Measurements from ENCODE around the gene PMEL. TPM values are rescaled to one million over a fixed set of nuclear protein-coding genes. Genes with fewer than 3 reads are reported as not detected.
"Not testable (repeated sequence)": the region's sequence is repeated elsewhere in the genome, so short reads cannot be mapped to it uniquely, and the experiment has no call there.

The PMEL gene
- total and polyA plus RNA-seq, 7 donors = 0.71 to 1.8 (median 1.3) TPM; not detected in 2

DNA sequence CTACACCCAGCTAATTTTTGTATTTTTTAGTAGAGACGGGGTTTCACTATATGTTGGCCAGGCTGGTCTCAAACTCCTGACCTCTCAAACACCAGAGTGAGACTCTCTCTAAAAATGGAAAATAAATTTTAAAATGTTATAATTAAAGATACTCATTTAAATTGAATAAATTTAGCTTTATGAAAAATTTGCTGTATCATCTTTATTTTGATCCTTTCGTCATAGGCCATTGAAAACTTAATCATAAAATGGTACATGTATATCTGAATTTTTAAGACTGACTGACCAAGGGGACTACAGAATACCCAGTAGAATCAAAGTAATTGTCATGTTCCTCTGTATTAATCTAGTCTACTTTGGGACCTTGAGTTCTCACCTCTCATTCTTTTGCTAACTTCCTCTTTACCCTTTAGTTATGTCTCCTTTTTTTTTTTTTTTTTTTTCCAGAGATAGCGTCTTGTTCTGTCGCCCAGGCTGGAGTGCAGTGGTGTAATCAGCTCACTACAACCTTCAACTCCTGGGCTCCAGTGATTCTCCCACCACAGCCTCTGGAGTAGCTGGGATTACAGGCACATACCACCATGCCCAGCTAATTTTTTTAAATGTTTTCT, 17.5 kb upstream of the PMEL start:
- H3K36me3 ChIP-seq = peaks cover 11 to 71% (median 37%) of the 10 kb centered on the region in 4 donors

DNA sequence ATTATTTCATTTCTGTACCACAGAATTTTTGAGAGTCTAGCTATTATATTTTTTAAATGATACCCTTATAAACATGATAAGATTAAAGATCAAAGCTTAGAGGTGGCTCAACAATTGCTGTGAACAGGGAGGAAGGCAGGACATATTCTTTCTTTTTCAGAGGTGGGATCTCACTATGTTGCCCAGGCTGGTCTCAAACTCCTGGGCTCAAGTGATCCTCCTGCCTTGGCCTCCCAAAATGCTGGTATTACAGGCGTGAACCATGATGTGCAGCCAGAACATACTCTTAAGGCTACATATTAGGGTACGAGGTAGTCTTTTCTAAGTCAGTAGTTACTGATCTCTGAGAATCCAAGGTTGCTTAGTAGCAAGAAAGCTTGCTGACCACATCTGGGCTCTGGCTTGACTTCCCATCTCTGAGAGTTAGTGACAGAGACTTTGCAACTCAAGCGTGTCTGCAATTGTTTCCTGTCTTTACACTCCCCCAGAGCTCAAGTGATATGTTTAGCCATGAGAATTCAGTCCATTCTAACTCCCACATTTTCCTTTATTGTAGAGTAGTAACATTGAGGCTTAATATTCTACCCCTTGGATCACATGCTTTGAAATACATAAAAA, 16.6 kb upstream of the PMEL start:
- DNase-seq = no peak
- Histone ChIP-seq H3K9me3 (no peaks in the 10 kb centered on the region), H3K27me3 (no peaks in the 10 kb centered on the region), H3K4me1 (peaks cover 0 to 18% (median 2%) of the 10 kb centered on the region in 4 donors), H3K4me3 (no peak overlapping the region), H3K27ac (no peak overlapping the region), H3K36me3 (peaks cover 10 to 62% (median 29%) of the 10 kb centered on the region in 4 donors)
- WGBS, 2 donors = 61 to 84% methylated on average over 3 of the region's 3 CpGs
- TF ChIP-seq, protein P1, sequence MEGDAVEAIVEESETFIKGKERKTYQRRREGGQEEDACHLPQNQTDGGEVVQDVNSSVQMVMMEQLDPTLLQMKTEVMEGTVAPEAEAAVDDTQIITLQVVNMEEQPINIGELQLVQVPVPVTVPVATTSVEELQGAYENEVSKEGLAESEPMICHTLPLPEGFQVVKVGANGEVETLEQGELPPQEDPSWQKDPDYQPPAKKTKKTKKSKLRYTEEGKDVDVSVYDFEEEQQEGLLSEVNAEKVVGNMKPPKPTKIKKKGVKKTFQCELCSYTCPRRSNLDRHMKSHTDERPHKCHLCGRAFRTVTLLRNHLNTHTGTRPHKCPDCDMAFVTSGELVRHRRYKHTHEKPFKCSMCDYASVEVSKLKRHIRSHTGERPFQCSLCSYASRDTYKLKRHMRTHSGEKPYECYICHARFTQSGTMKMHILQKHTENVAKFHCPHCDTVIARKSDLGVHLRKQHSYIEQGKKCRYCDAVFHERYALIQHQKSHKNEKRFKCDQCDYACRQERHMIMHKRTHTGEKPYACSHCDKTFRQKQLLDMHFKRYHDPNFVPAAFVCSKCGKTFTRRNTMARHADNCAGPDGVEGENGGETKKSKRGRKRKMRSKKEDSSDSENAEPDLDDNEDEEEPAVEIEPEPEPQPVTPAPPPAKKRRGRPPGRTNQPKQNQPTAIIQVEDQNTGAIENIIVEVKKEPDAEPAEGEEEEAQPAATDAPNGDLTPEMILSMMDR (IDR thresholded peaks at IDR 0.05) = no peak
- no peak for TF ChIP-seq POLR2A (IDR thresholded peaks at IDR 0.05)
- no peak for TF ChIP-seq POLR2AphosphoS5 (IDR thresholded peaks at IDR 0.05)
- TF ChIP-seq EP300 (IDR thresholded peaks at IDR 0.05) = no peak
- intact Hi-C loops (cut with DNase I) = no loop called here

More for the DNA sequence above, 17.5 kb upstream of the PMEL start:
- H3K4me1 ChIP-seq = peaks cover 0 to 10% (median 0%) of the 10 kb centered on the region in 4 donors
- no peaks in the 10 kb centered on the region for H3K27me3 ChIP-seq
- intact Hi-C loops (cut with DNase I) = no loop called here
- no peak overlapping the region for H3K4me3 ChIP-seq
- WGBS, 2 donors = 79 to 88% methylated on average over 4 of the region's 4 CpGs
- TF ChIP-seq POLR2AphosphoS5 (IDR thresholded peaks at IDR 0.05) = no peak
- TF ChIP-seq EP300 (IDR thresholded peaks at IDR 0.05) = no peak
- TF ChIP-seq POLR2A (IDR thresholded peaks at IDR 0.05) = no peak
- TF ChIP-seq, protein P1 (IDR thresholded peaks at IDR 0.05) = no peak
- no peak for DNase-seq
- no peaks in the 10 kb centered on the region for H3K9me3 ChIP-seq
- H3K27ac ChIP-seq = no peak overlapping the region

DNA sequence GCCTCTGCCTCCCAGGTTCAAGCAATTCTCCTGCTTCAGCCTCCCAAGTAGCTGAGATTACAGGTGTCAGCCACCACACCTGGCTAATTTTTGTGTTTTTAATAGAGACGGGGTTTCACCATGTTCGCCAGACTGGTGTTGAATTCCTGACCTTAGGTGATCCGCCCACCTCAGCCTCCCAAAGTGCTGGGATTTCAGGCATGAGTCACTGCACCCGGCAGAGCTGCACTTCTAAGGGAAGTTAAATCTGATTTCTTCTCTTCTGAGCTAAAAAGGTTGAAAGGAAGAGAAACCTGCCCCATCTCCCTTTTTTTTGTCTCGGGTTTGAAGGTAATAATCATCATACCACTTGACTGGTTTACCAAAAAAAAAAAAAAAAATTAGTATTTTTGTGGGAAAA, 16.0 kb upstream of the PMEL start:
- H3K27ac ChIP-seq; intact Hi-C loops (cut with DNase I); DNase-seq; H3K27me3 ChIP-seq; H3K9me3 ChIP-seq; H3K4me3 ChIP-seq: not testable (repeated sequence)
- WGBS, 2 donors = 70 to 81% methylated on average over 5 of the region's 5 CpGs
- H3K36me3 ChIP-seq = peaks cover 5 to 60% (median 26%) of the 10 kb centered on the region in 4 donors
- peaks cover 0 to 24% (median 5%) of the 10 kb centered on the region in 4 donors for H3K4me1 ChIP-seq

- intact Hi-C loops (cut with DNase I) = no loop called here
- peaks cover 0 to 35% (median 11%) of the 10 kb centered on the region in 4 donors for H3K36me3 ChIP-seq
- no peaks in the 10 kb centered on the region for H3K9me3 ChIP-seq
- no peaks in the 10 kb centered on the region for H3K27me3 ChIP-seq
- DNase-seq = no peak
- WGBS, 2 donors = 95 to 97% methylated on average over 3 of the region's 3 CpGs
- no peak for TF ChIP-seq POLR2AphosphoS5 (IDR thresholded peaks at IDR 0.05)
- no peak for TF ChIP-seq POLR2A (IDR thresholded peaks at IDR 0.05)
- TF ChIP-seq, protein P1 (IDR thresholded peaks at IDR 0.05) = no peak
- TF ChIP-seq EP300 (IDR thresholded peaks at IDR 0.05) = no peak
- peaks cover 0 to 45% (median 28%) of the 10 kb centered on the region in 4 donors for H3K4me1 ChIP-seq
- no peak overlapping the region for H3K4me3 ChIP-seq
- no peak overlapping the region for H3K27ac ChIP-seq
These were observed 13.2 kb upstream of the PMEL start for GRCh38 chr12:55979069-55979468.

- TF ChIP-seq, protein P1 (IDR thresholded peaks at IDR 0.05) = no peak
- TF ChIP-seq POLR2AphosphoS5 (IDR thresholded peaks at IDR 0.05) (no peak), POLR2A (IDR thresholded peaks at IDR 0.05) (no peak), EP300 (IDR thresholded peaks at IDR 0.05) (no peak)
- H3K27ac ChIP-seq = no peak overlapping the region
These were observed 12.6 kb upstream of the PMEL start for GRCh38 chr12:55978393-55978792.

More at GRCh38 chr12:55978393-55978792, 12.6 kb upstream of the PMEL start:
- no peak for DNase-seq
- Histone ChIP-seq H3K9me3 (no peaks in the 10 kb centered on the region), H3K27me3 (no peaks in the 10 kb centered on the region), H3K4me3 (no peak overlapping the region), H3K4me1 (peaks cover 0 to 45% (median 28%) of the 10 kb centered on the region in 4 donors), H3K36me3 (peaks cover 0 to 29% (median 9%) of the 10 kb centered on the region in 4 donors)
- intact Hi-C loops (cut with DNase I) = no loop called here
- WGBS, 2 donors = 96 to 99% methylated on average over 7 of the region's 7 CpGs
